Measurements from ENCODE around the gene TMEM39B. TPM values are rescaled to one million over a fixed set of nuclear protein-coding genes. Genes with fewer than 3 reads are reported as not detected.

TMEM39B gene
- total and polyA plus RNA-seq, 2 donors (not counting 1 experiment from before 2014, with no cell fraction given): 30.9 to 32.3 TPM

DNA sequence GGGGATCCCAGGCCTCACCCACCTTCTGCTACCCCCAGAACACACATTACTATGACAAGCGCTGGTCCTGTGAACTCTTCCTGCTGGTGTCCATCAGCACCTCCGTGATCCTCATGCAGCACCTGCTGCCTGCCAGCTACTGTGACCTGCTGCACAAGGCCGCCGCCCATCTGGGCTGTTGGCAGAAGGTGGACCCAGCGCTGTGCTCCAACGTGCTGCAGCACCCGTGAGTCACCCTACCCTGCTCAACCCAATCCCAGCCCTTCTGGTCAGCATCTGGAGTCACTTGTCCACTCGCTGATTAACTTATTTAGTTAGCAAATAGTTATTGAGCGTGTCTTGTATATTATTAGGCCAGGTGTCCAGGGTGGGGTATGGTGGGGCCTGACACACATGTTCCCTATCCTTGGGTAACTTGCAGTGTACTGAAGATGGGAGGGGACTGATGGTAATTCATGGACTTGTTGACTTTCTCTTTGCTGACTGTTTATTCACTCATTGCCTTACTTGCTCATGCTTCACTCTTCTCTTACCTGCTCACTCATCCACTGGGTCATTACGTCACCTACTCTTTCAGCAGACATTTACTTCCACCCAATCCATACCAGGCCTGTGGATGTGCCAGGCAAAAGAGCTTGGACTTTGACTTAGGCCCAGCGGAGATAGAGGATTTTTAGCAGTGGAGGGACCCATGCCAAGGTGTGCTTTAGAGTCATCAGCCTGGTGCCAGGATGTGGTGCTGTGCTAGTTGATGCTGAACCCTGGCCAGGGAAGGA is 22.2 kb downstream of the TMEM39B start:
- POLR2A ChIA-PET: no interaction called here
- CTCF ChIA-PET: no interaction called here
- peaks cover 0 to 63% of the 10 kb centered on the region in 2 experiments for H3K36me3 ChIP-seq (replicated peaks in 1 of 2; ENCODE audit: control extremely low read depth in 1 of 2, control insufficient read depth in 1 of 2, extremely low read depth in 1 of 2, insufficient read depth in 2 of 2, low read length in 1 of 2)

DNA sequence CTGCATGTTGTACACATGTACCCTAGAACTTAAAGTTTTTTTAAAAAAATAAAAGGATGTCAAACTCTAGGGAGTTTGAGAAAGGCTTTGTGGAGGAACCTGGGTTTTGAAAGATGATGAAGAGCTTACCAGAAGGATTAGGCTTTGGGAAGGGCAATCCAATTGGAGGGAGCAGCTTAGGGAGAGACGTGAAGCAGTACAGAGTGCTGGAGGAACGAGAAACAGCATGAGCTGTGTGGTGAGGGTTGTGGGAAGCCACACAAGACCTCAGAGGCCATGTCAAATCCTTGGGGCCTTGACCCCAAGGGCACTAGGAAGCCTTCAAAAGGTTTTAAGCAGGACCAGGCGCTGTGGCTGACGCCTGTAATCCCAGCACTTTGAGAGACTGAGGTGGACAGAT is 26.7 kb downstream of the TMEM39B start:
- Histone ChIP-seq H3K4me1 (ENCODE audit: control insufficient read depth in 2 of 2, insufficient read depth in 2 of 2, low read length in 2 of 2) (no peaks in the 10 kb centered on the region), H2AFZ (ENCODE audit: insufficient read depth, low read depth, low read length, poor library complexity, severe bottlenecking) (no peak overlapping the region), H3K27ac (ENCODE audit: low read length in 2 of 2) (no peak overlapping the region), H3K4me3 (ENCODE audit: control extremely low read depth in 1 of 5, extremely low read depth in 1 of 5, insufficient read depth in 1 of 5, low read depth in 2 of 5, low read length in 4 of 5) (no peak overlapping the region), H3K79me2 (ENCODE audit: control insufficient read depth, insufficient read depth, low read length) (peaks cover 9% of the 10 kb centered on the region), H3K9ac (ENCODE audit: low read length) (no peak overlapping the region), H3K27me3 (replicated peaks in 1 of 4; ENCODE audit: control extremely low read depth in 1 of 4, control insufficient read depth in 3 of 4, insufficient read depth in 4 of 4, low read length in 3 of 4) (no peaks in the 10 kb centered on the region), H3K4me2 (replicated peaks; ENCODE audit: low read depth, low read length, poor library complexity, severe bottlenecking) (no peak overlapping the region), H3K9me3 (ENCODE audit: control extremely low read depth in 1 of 3, control insufficient read depth in 2 of 3, insufficient read depth in 1 of 3, low read length in 2 of 3) (no peaks in the 10 kb centered on the region), H3K36me3 (replicated peaks in 1 of 2; ENCODE audit: control extremely low read depth in 1 of 2, control insufficient read depth in 1 of 2, extremely low read depth in 1 of 2, insufficient read depth in 2 of 2, low read length in 1 of 2) (peaks cover 0 to 62% of the 10 kb centered on the region in 2 experiments), H4K20me1 (ENCODE audit: control insufficient read depth, insufficient read depth, low read length, poor library complexity, severe bottlenecking) (no peaks in the 10 kb centered on the region)
- CTCF ChIA-PET: interaction anchor here (0.7 to 1.2 kb wide), 2 partner anchors 8 to 25 kb away, joined by 3 to 4 read pairs; partner anchors contain the start of gene KPNA6
- no peaks in the 10 kb centered on the region for H3K4me1 Mint-ChIP-seq
- intact Hi-C loops (cut with micrococcal nuclease): no loop called here
- no peak for ATAC-seq (ENCODE audit: low read depth)
- no peak overlapping the region for H3K27ac Mint-ChIP-seq
- 80% methylated on average over 2 of the region's 4 CpGs for WGBS (ENCODE audit: insufficient coverage)
- H3K4me3 Mint-ChIP-seq: no peak overlapping the region
- no peaks in the 10 kb centered on the region for H3K9me3 Mint-ChIP-seq (ENCODE audit: insufficient read depth)
- no peak for DNase-seq
- no peak for TF ChIP-seq EZH2 (IDR thresholded peaks at IDR 0.05; ENCODE audit: borderline replicate concordance, insufficient read depth, low read depth, low read length, poor library complexity, severe bottlenecking)
- TF ChIP-seq, protein P1, sequence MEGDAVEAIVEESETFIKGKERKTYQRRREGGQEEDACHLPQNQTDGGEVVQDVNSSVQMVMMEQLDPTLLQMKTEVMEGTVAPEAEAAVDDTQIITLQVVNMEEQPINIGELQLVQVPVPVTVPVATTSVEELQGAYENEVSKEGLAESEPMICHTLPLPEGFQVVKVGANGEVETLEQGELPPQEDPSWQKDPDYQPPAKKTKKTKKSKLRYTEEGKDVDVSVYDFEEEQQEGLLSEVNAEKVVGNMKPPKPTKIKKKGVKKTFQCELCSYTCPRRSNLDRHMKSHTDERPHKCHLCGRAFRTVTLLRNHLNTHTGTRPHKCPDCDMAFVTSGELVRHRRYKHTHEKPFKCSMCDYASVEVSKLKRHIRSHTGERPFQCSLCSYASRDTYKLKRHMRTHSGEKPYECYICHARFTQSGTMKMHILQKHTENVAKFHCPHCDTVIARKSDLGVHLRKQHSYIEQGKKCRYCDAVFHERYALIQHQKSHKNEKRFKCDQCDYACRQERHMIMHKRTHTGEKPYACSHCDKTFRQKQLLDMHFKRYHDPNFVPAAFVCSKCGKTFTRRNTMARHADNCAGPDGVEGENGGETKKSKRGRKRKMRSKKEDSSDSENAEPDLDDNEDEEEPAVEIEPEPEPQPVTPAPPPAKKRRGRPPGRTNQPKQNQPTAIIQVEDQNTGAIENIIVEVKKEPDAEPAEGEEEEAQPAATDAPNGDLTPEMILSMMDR (IDR thresholded peaks at IDR 0.05): no peak
- H3K27me3 Mint-ChIP-seq: no peaks in the 10 kb centered on the region
- POLR2A ChIA-PET: no interaction called here

More for the DNA sequence above, 22.2 kb downstream of the TMEM39B start:
- Histone ChIP-seq H3K79me2 (ENCODE audit: control insufficient read depth, insufficient read depth, low read length) (peaks cover 9% of the 10 kb centered on the region), H3K4me2 (replicated peaks; ENCODE audit: low read depth, low read length, poor library complexity, severe bottlenecking) (no peak overlapping the region), H3K9me3 (ENCODE audit: control extremely low read depth in 1 of 3, control insufficient read depth in 2 of 3, insufficient read depth in 1 of 3, low read length in 2 of 3) (no peaks in the 10 kb centered on the region), H3K27ac (ENCODE audit: low read length in 2 of 2) (no peak overlapping the region), H2AFZ (ENCODE audit: insufficient read depth, low read depth, low read length, poor library complexity, severe bottlenecking) (no peak overlapping the region), H4K20me1 (ENCODE audit: control insufficient read depth, insufficient read depth, low read length, poor library complexity, severe bottlenecking) (no peaks in the 10 kb centered on the region), H3K27me3 (replicated peaks in 1 of 4; ENCODE audit: control extremely low read depth in 1 of 4, control insufficient read depth in 3 of 4, insufficient read depth in 4 of 4, low read length in 3 of 4) (no peaks in the 10 kb centered on the region), H3K4me3 (ENCODE audit: control extremely low read depth in 1 of 5, extremely low read depth in 1 of 5, insufficient read depth in 1 of 5, low read depth in 2 of 5, low read length in 4 of 5) (no peak overlapping the region), H3K4me1 (ENCODE audit: control insufficient read depth in 2 of 2, insufficient read depth in 2 of 2, low read length in 2 of 2) (no peaks in the 10 kb centered on the region), H3K9ac (ENCODE audit: low read length) (no peak overlapping the region)
- H3K9me3 Mint-ChIP-seq (ENCODE audit: insufficient read depth): no peaks in the 10 kb centered on the region
- H3K27me3 Mint-ChIP-seq: no peaks in the 10 kb centered on the region
- DNase-seq: no peak
- no peak overlapping the region for H3K27ac Mint-ChIP-seq
- H3K4me3 Mint-ChIP-seq: no peak overlapping the region
- H3K4me1 Mint-ChIP-seq: no peaks in the 10 kb centered on the region
- ATAC-seq (ENCODE audit: low read depth): no peak
- intact Hi-C loops (cut with micrococcal nuclease): no loop called here
- TF ChIP-seq EZH2 (IDR thresholded peaks at IDR 0.05; ENCODE audit: borderline replicate concordance, insufficient read depth, low read depth, low read length, poor library complexity, severe bottlenecking): no peak
- TF ChIP-seq, protein P1 (IDR thresholded peaks at IDR 0.05): no peak
- 97% methylated on average over 7 of the region's 11 CpGs for WGBS (ENCODE audit: insufficient coverage)

Measured in B cell (primary cell).